GM23338 (cell line): ENCODE results near the gene ZPBP. TPM values are rescaled to one million over a fixed set of nuclear protein-coding genes. Genes with fewer than 3 reads are reported as not detected.

Experiments
- ATAC-seq: fragments of 200-7000 bp; cut with Tn5 transposase; 3 replicates; pipeline ENCODE4 v1.9.1; 2020
- DNase-seq: peaks from one replicate; pipeline ENCODE4 v3.0.0-alpha.2; 2015; ENCODE audit warnings: low spot score
- H2AFZ ChIP-seq: fragments of 200-600 bp; sonication (generic); 2 replicates; pipeline ENCODE4 v1.8.0; 2016; ENCODE audit warnings: antibody characterized with exemption, mild to moderate bottlenecking, moderate library complexity
- H3F3A ChIP-seq: fragments of 200-600 bp; sonication (generic); replicated peaks from 2 replicates; pipeline ENCODE4 v1.8.0; 2017; ENCODE audit warnings: antibody characterized with exemption, mixed run types, low read depth
- H3K27ac ChIP-seq: fragments of 200-600 bp; sonication (generic); 2 replicates; pipeline ENCODE4 v1.6.1; 2016; ENCODE audit warnings: low read depth
- H3K27me3 ChIP-seq: fragments of 200-600 bp; sonication (generic); 2 replicates; pipeline ENCODE4 v1.8.0; 2016; ENCODE audit warnings: mild to moderate bottlenecking, mixed run types, moderate library complexity; ENCODE audit not compliant: insufficient read depth
- H3K36me3 ChIP-seq: fragments of 200-600 bp; sonication (generic); 2 replicates; pipeline ENCODE4 v1.8.0; 2016; ENCODE audit warnings: mild to moderate bottlenecking; ENCODE audit not compliant: insufficient read depth
- H3K4me1 ChIP-seq: fragments of 200-600 bp; sonication (generic); 2 replicates; pipeline ENCODE4 v1.8.0; 2016; ENCODE audit warnings: mild to moderate bottlenecking, moderate library complexity; ENCODE audit not compliant: insufficient read depth
- H3K4me2 ChIP-seq: fragments of 200-600 bp; sonication (generic); 2 replicates; pipeline ENCODE4 v1.7.1; 2017; ENCODE audit warnings: mixed run types
- H3K4me3 ChIP-seq: fragments of 200-600 bp; sonication (generic); 2 replicates; pipeline ENCODE4 v1.6.1; 2016; ENCODE audit warnings: mixed run types
- H3K79me2 ChIP-seq: fragments of 200-600 bp; sonication (generic); replicated peaks from 2 replicates; pipeline ENCODE4 v1.8.0; 2017; ENCODE audit warnings: mild to moderate bottlenecking; ENCODE audit not compliant: insufficient read depth
- H3K9me2 ChIP-seq: fragments of 200-600 bp; sonication (generic); 2 replicates; pipeline ENCODE4 v1.8.0; 2017; ENCODE audit not compliant: insufficient read depth
- H4K20me1 ChIP-seq: fragments of 200-600 bp; sonication (generic); replicated peaks from 2 replicates; pipeline ENCODE4 v1.8.0; 2017; ENCODE audit warnings: mild to moderate bottlenecking; ENCODE audit not compliant: insufficient read depth
- H3K27ac Mint-ChIP-seq: 2 replicates; pipeline ENCODE4 v1.8.0; 2020; ENCODE audit warnings: inconsistent platforms, mild to moderate bottlenecking, moderate library complexity, mixed read lengths
- H3K27me3 Mint-ChIP-seq: 3 replicates; pipeline ENCODE4 v1.8.0; 2022; ENCODE audit warnings: low read depth, mild to moderate bottlenecking, moderate library complexity, mixed read lengths, inconsistent platforms; ENCODE audit not compliant: insufficient read depth, poor library complexity
- H3K36me3 Mint-ChIP-seq: 3 replicates; pipeline ENCODE4 v1.8.0; 2021; ENCODE audit warnings: low read depth, mild to moderate bottlenecking, inconsistent platforms, moderate library complexity, mixed read lengths
- H3K4me1 Mint-ChIP-seq: 3 replicates; pipeline ENCODE4 v1.8.0; 2020; ENCODE audit warnings: mild to moderate bottlenecking, inconsistent platforms, mixed read lengths
- H3K4me3 Mint-ChIP-seq: 3 replicates; pipeline ENCODE4 v1.8.0; 2021; ENCODE audit warnings: moderate library complexity, mild to moderate bottlenecking, inconsistent platforms, mixed read lengths
- H3K9me3 Mint-ChIP-seq: 3 replicates; pipeline ENCODE4 v1.8.0; 2020; ENCODE audit warnings: moderate library complexity, mild to moderate bottlenecking, inconsistent platforms, mixed read lengths
- EZH2 ChIP-seq: fragments of 200-600 bp; sonication (generic); IDR thresholded peaks from one replicate; pipeline ENCODE4 v1.8.0; 2017; ENCODE audit warnings: antibody characterized with exemption, mild to moderate bottlenecking, low read depth; ENCODE audit not compliant: unreplicated experiment
- JUNB ChIP-seq: IDR thresholded peaks from one replicate; pipeline ENCODE4 v1.6.1; 2016; ENCODE audit warnings: antibody characterized with exemption; ENCODE audit not compliant: unreplicated experiment
- POLR2AphosphoS5 ChIP-seq: IDR thresholded peaks from 2 replicates; pipeline ENCODE4 v1.6.1; 2016; ENCODE audit warnings: antibody characterized with exemption, low read depth
- ZNF114 ChIP-seq: fragments of 250-450 bp; sonication (Bioruptor Pico); IDR thresholded peaks from 2 replicates; pipeline ENCODE4 v1.5.0; 2020; ENCODE audit warnings: mild to moderate bottlenecking, moderate library complexity
- ZNF331 ChIP-seq: fragments of 250-450 bp; sonication (Bioruptor Pico); IDR thresholded peaks from 2 replicates; pipeline ENCODE4 v1.5.0; 2020; ENCODE audit warnings: low read depth, mild to moderate bottlenecking, moderate library complexity
- polyA plus RNA-seq: library from polyadenylated mRNA; unstranded; fragments of >200 nt; fragmentation: Nextera tagmentation; extraction: Ambion mirVana; gene quantifications from 2 replicates; pipeline ENCODE4 v1.2.1, GENCODE V29; 2016
- total RNA-seq: library from RNA; depleted of rRNA; stranded (reverse); fragments of >200 nt; shearing (Covaris generic); gene quantifications from 2 replicates; pipeline ENCODE4 v1.2.3, GENCODE V29; 2014
- TF ChIP-seq, protein P1 (sequence below), 2 experiments: fragments of 200-600 bp in 1 of 2; sonication (generic) in 1 of 2; conservative IDR thresholded peaks; 2 replicates each; pipeline versions ENCODE4 v1.5.1 to v1.6.1; 2016 to 2017; ENCODE audit warnings: antibody characterized with exemption in 2 of 2, low read depth in 2 of 2, mild to moderate bottlenecking in 2 of 2, moderate library complexity in 1 of 2
- TF ChIP-seq, protein P2 (sequence below): fragments of 250-450 bp; sonication (Bioruptor Pico); IDR thresholded peaks from 2 replicates; pipeline ENCODE4 v1.5.0; 2020; ENCODE audit warnings: mild to moderate bottlenecking, moderate library complexity
- TF ChIP-seq, protein P3 (sequence below): IDR thresholded peaks from 2 replicates; pipeline ENCODE4 v1.6.1; 2016; ENCODE audit warnings: antibody characterized with exemption

The ZPBP gene
- total and polyA plus RNA-seq, 2 experiments from 2014 or later, result not detected

DNA sequence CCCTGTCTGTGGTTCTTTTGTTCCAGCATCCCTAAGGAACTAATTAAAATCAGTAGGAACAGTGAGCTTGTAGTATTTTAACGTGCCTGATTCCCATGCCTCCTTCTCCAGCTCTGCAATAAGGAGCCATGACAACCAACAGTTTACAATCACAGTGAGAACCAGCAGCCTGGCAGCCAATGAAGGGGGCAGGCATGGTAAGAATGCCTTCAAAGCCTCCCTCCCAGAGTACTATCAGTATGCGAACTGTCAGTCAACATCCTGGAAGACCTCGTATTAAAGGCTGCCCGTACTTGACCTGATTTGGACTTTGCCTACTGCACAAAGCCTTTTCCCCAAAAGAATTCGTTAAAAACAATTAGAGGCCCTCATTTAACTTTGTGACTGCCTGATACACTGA, 7.7 kb downstream of the ZPBP start:
- no peak overlapping the region for H3K4me2 ChIP-seq
- no peaks in the 10 kb centered on the region for H3K4me1 Mint-ChIP-seq
- no peak overlapping the region for H3K4me3 ChIP-seq
- no peaks in the 10 kb centered on the region; the same call in 2 of the 3 replicates for H3K36me3 Mint-ChIP-seq
- H4K20me1 ChIP-seq, result no peaks in the 10 kb centered on the region
- no peaks in the 10 kb centered on the region for H3F3A ChIP-seq
- H3K4me1 ChIP-seq, result no peaks in the 10 kb centered on the region
- no peak overlapping the region for H3K4me3 Mint-ChIP-seq
- ATAC-seq, result peak; percentile 48; the same call in 2 of the 3 replicates
- peak; percentile 50 for DNase-seq
- no peak overlapping the region for H3K27ac Mint-ChIP-seq
- H3K27me3 Mint-ChIP-seq, result no peaks in the 10 kb centered on the region
- peaks cover 9% of the 10 kb centered on the region; the same call in 1 of the 3 replicates for H3K9me3 Mint-ChIP-seq
- H3K79me2 ChIP-seq, result no peaks in the 10 kb centered on the region
- H3K27ac ChIP-seq, result no peak overlapping the region
- no peaks in the 10 kb centered on the region for H3K36me3 ChIP-seq
- H3K27me3 ChIP-seq, result no peaks in the 10 kb centered on the region
- TF ChIP-seq ZNF331 (CRISPR knock-in tag) (no peak), ZNF114 (CRISPR knock-in tag) (no peak), JUNB (no peak), POLR2AphosphoS5 (no peak), EZH2 (no peak)
- TF ChIP-seq, protein P1, sequence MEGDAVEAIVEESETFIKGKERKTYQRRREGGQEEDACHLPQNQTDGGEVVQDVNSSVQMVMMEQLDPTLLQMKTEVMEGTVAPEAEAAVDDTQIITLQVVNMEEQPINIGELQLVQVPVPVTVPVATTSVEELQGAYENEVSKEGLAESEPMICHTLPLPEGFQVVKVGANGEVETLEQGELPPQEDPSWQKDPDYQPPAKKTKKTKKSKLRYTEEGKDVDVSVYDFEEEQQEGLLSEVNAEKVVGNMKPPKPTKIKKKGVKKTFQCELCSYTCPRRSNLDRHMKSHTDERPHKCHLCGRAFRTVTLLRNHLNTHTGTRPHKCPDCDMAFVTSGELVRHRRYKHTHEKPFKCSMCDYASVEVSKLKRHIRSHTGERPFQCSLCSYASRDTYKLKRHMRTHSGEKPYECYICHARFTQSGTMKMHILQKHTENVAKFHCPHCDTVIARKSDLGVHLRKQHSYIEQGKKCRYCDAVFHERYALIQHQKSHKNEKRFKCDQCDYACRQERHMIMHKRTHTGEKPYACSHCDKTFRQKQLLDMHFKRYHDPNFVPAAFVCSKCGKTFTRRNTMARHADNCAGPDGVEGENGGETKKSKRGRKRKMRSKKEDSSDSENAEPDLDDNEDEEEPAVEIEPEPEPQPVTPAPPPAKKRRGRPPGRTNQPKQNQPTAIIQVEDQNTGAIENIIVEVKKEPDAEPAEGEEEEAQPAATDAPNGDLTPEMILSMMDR (conservative IDR thresholded peaks at IDR 0.05; ENCODE audit: low read depth in 2 of 2), result no peak
- TF ChIP-seq, protein P2, sequence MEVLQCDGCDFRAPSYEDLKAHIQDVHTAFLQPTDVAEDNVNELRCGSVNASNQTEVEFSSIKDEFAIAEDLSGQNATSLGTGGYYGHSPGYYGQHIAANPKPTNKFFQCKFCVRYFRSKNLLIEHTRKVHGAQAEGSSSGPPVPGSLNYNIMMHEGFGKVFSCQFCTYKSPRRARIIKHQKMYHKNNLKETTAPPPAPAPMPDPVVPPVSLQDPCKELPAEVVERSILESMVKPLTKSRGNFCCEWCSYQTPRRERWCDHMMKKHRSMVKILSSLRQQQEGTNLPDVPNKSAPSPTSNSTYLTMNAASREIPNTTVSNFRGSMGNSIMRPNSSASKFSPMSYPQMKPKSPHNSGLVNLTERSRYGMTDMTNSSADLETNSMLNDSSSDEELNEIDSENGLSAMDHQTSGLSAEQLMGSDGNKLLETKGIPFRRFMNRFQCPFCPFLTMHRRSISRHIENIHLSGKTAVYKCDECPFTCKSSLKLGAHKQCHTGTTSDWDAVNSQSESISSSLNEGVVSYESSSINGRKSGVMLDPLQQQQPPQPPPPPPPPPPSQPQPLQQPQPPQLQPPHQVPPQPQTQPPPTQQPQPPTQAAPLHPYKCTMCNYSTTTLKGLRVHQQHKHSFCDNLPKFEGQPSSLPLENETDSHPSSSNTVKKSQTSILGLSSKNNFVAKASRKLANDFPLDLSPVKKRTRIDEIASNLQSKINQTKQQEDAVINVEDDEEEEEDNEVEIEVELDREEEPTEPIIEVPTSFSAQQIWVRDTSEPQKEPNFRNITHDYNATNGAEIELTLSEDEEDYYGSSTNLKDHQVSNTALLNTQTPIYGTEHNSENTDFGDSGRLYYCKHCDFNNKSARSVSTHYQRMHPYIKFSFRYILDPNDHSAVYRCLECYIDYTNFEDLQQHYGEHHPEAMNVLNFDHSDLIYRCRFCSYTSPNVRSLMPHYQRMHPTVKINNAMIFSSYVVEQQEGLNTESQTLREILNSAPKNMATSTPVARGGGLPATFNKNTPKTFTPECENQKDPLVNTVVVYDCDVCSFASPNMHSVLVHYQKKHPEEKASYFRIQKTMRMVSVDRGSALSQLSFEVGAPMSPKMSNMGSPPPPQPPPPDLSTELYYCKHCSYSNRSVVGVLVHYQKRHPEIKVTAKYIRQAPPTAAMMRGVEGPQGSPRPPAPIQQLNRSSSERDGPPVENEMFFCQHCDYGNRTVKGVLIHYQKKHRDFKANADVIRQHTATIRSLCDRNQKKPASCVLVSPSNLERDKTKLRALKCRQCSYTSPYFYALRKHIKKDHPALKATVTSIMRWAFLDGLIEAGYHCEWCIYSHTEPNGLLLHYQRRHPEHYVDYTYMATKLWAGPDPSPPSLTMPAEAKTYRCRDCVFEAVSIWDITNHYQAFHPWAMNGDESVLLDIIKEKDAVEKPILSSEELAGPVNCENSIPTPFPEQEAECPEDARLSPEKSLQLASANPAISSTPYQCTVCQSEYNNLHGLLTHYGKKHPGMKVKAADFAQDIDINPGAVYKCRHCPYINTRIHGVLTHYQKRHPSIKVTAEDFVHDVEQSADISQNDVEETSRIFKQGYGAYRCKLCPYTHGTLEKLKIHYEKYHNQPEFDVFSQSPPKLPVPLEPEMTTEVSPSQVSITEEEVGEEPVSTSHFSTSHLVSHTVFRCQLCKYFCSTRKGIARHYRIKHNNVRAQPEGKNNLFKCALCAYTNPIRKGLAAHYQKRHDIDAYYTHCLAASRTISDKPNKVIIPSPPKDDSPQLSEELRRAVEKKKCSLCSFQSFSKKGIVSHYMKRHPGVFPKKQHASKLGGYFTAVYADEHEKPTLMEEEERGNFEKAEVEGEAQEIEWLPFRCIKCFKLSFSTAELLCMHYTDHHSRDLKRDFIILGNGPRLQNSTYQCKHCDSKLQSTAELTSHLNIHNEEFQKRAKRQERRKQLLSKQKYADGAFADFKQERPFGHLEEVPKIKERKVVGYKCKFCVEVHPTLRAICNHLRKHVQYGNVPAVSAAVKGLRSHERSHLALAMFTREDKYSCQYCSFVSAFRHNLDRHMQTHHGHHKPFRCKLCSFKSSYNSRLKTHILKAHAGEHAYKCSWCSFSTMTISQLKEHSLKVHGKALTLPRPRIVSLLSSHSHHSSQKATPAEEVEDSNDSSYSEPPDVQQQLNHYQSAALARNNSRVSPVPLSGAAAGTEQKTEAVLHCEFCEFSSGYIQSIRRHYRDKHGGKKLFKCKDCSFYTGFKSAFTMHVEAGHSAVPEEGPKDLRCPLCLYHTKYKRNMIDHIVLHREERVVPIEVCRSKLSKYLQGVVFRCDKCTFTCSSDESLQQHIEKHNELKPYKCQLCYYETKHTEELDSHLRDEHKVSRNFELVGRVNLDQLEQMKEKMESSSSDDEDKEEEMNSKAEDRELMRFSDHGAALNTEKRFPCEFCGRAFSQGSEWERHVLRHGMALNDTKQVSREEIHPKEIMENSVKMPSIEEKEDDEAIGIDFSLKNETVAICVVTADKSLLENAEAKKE, result no peak
- TF ChIP-seq, protein P3, sequence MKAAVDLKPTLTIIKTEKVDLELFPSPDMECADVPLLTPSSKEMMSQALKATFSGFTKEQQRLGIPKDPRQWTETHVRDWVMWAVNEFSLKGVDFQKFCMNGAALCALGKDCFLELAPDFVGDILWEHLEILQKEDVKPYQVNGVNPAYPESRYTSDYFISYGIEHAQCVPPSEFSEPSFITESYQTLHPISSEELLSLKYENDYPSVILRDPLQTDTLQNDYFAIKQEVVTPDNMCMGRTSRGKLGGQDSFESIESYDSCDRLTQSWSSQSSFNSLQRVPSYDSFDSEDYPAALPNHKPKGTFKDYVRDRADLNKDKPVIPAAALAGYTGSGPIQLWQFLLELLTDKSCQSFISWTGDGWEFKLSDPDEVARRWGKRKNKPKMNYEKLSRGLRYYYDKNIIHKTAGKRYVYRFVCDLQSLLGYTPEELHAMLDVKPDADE, result no peak
- H3K9me2 ChIP-seq, result no peaks in the 10 kb centered on the region
- H2AFZ ChIP-seq, result no peak overlapping the region
